GM12878 (cell line): ENCODE results near the gene ITGB2. TPM values are rescaled to one million over a fixed set of nuclear protein-coding genes. Genes with fewer than 3 reads are reported as not detected.

ENCODE experiments used
- ATAC-seq: fragments of 200-7000 bp; cut with Tn5 transposase; 3 replicates; pipeline ENCODE4 v1.9.1; 2020; ENCODE audit warnings: mild to moderate bottlenecking, moderate library complexity
- BruUV-seq: library from RNA; stranded (reverse); fragments of 400-500 nt; replicated peaks from 2 replicates; lab custom pipeline; 2021; lab: Mats Ljungman, UMichigan
- CTCF ChIA-PET: fragments of 300-600 bp; sonication (Branson Sonifier 250); formaldehyde crosslinking; extraction: SDS; loops from one replicate; lab custom pipeline; 2021; ENCODE audit warnings: inconsistent platforms; lab: Yijun Ruan, JAX
- POLR2A ChIA-PET: fragments of 350-600 bp; formaldehyde crosslinking; extraction: SDS; loops from one replicate; lab custom pipeline; 2021; ENCODE audit warnings: inconsistent platforms; lab: Charles Lee
- RAD21 ChIA-PET: fragments of 300-600 bp; sonication (Branson Sonifier 250); formaldehyde crosslinking; loops from one replicate; lab custom pipeline; 2023; ENCODE audit warnings: antibody characterized with exemption; ENCODE audit not compliant: unreplicated experiment; lab: Charles Lee
- SMC1A ChIA-PET: fragments of 300-600 bp; sonication (Branson Sonifier 250); formaldehyde crosslinking; loops from one replicate; lab custom pipeline; 2023; ENCODE audit not compliant: unreplicated experiment, uncharacterized antibody; lab: Charles Lee
- DNase-seq: peaks from one replicate; pipeline ENCODE4 v3.0.0-alpha.2; 2011; ENCODE audit warnings: low read depth, low spot score
- FAIRE-seq: peaks from 3 replicates; lab custom pipeline; 2011; peaks lifted over from hg19 to GRCh38; lab: Jason Lieb, UNC
- H2AFZ ChIP-seq: 2 replicates; pipeline ENCODE4 v1.6.0; 2011; ENCODE audit warnings: low read depth, low read length, control low read depth; ENCODE audit not compliant: control insufficient read depth
- H3K27ac ChIP-seq: 2 replicates; pipeline ENCODE4 v1.5.1; 2011; ENCODE audit warnings: control low read depth; ENCODE audit not compliant: control insufficient read depth, insufficient read depth
- H3K27me3 ChIP-seq, 2 experiments: replicated peaks in 1 of 2; 2 replicates each; pipeline versions ENCODE4 v1.6.0 to v1.6.1; 2011; ENCODE audit warnings: low read length in 1 of 2; ENCODE audit not compliant: control insufficient read depth in 2 of 2, insufficient read depth in 2 of 2
- H3K36me3 ChIP-seq, 2 experiments: 2 replicates each; pipeline ENCODE4 v1.5.1; 2011; ENCODE audit warnings: low read length in 1 of 2; ENCODE audit not compliant: control insufficient read depth in 2 of 2, insufficient read depth in 2 of 2
- H3K4me1 ChIP-seq: 2 replicates; pipeline ENCODE4 v1.6.1; 2011; ENCODE audit warnings: mild to moderate bottlenecking, low read length, moderate library complexity, mixed read lengths; ENCODE audit not compliant: control insufficient read depth, insufficient read depth
- H3K4me2 ChIP-seq: 2 replicates; pipeline ENCODE4 v1.6.0; 2011; ENCODE audit warnings: control low read depth; ENCODE audit not compliant: control insufficient read depth, insufficient read depth
- H3K4me3 ChIP-seq: fragments of 200-600 bp; sonication (generic); 2 replicates; pipeline ENCODE4 v1.5.1; 2016
- H3K79me2 ChIP-seq: 2 replicates; pipeline ENCODE4 v1.6.0; 2011; ENCODE audit warnings: low read length; ENCODE audit not compliant: control insufficient read depth, insufficient read depth
- H3K9ac ChIP-seq: 2 replicates; pipeline ENCODE4 v1.8.0; 2011; ENCODE audit warnings: low read length, control low read depth, mixed read lengths; ENCODE audit not compliant: control insufficient read depth, insufficient read depth
- H3K9me3 ChIP-seq: replicated peaks from 3 replicates; pipeline ENCODE4 v1.5.1; 2011; ENCODE audit warnings: mild to moderate bottlenecking, low read length; ENCODE audit not compliant: control insufficient read depth, insufficient read depth
- H4K20me1 ChIP-seq: 2 replicates; pipeline ENCODE4 v1.6.0; 2011; ENCODE audit not compliant: control insufficient read depth, insufficient read depth
- PAX5 ChIP-seq: IDR thresholded peaks from 2 replicates; pipeline ENCODE4 v1.6.1; 2011; ENCODE audit warnings: low read depth, low read length, borderline replicate concordance
- SIN3A ChIP-seq: IDR thresholded peaks from 2 replicates; pipeline ENCODE4 v1.6.1; 2012; ENCODE audit warnings: low read depth, low read length, improper control_type of control experiment
- SMC3 ChIP-seq: IDR thresholded peaks from 2 replicates; pipeline ENCODE4 v1.6.1; 2011; ENCODE audit warnings: low read length, improper control_type of control experiment, borderline replicate concordance
- SP1 ChIP-seq: IDR thresholded peaks from one replicate; pipeline ENCODE4 v1.6.1; 2011; ENCODE audit warnings: low read depth, low read length
- SRF ChIP-seq, 2 experiments: IDR thresholded peaks; 2 replicates each; pipeline ENCODE4 v1.6.1; 2011; ENCODE audit warnings: low read depth in 2 of 2, low read length in 2 of 2, mild to moderate bottlenecking in 1 of 2, moderate library complexity in 1 of 2
- TAF1 ChIP-seq: IDR thresholded peaks from 2 replicates; pipeline ENCODE4 v1.6.1; 2011; ENCODE audit warnings: mild to moderate bottlenecking, low read depth, low read length, borderline replicate concordance
- ZNF217 ChIP-seq: fragments of 450-650 bp; IDR thresholded peaks from 2 replicates; pipeline ENCODE4 v1.6.1; 2017; ENCODE audit warnings: antibody characterized with exemption, mild to moderate bottlenecking
- WGBS: methylation state at CpG from one replicate; pipeline ENCODE4 v1.1.6; 2016; ENCODE audit warnings: low lambda C conversion rate; ENCODE audit not compliant: insufficient replicate concordance, insufficient coverage; ENCODE audit errors: missing lambda C conversion rate; 5-methylcytosine and 5-hydroxymethylcytosine counted together
- in situ Hi-C: fragments of 300-500 bp; cut with MboI; formaldehyde crosslinking; loops from 9 replicates; pipeline ENCODE4 v1.14.3; 2018; ENCODE audit warnings: mixed read lengths
- intact Hi-C: fragments of 100-400 bp; cut with micrococcal nuclease; formaldehyde crosslinking; loops from one replicate; pipeline ENCODE4 v1.14.2; 2022; ENCODE audit not compliant: unreplicated experiment
- polyA plus RNA-seq, 11 experiments: library from polyadenylated mRNA; depleted of rRNA in 4 of 11; unstranded in 6 of 11; stranded (reverse) in 5 of 11; fragments of >200 nt; fragmentation: Nextera tagmentation in 4 of 11; fragmentation: Illumina TruSeq in 1 of 11; extraction: Ambion mirVana in 4 of 11; extraction: Trizol in 1 of 11; gene quantifications; 1 replicate in 1 of 11; 2 replicates in 10 of 11; pipeline versions ENCODE4 v1.2.1 to v1.2.3, GENCODE V29; 2011 to 2016; ENCODE audit warnings: inconsistent platforms in 2 of 11, missing spikeins in 2 of 11, low read depth in 1 of 11
- total RNA-seq, 4 experiments: library from RNA; depleted of rRNA in 3 of 4; stranded (reverse); fragments of >200 nt in 3 of 4; fragmentation: Illumina TruSeq in 1 of 4; extraction: Trizol in 1 of 4; gene quantifications; 2 replicates each; pipeline versions ENCODE4 v1.2.1 to v1.2.3, GENCODE V29; 2013 to 2021
- TF ChIP-seq, protein P1 (sequence below): IDR thresholded peaks from 2 replicates; pipeline ENCODE4 v1.6.1; 2011; ENCODE audit warnings: borderline replicate concordance, low read depth, mild to moderate bottlenecking, moderate library complexity, low read length; ENCODE audit not compliant: insufficient read depth, poor library complexity, severe bottlenecking

ITGB2 gene
- total and polyA plus RNA-seq, 10 of the 15 experiments (the other 5 are each of a cell fraction or from before 2014, with no cell fraction given) = 8.0 to 172 (median 58.9) TPM

DNA sequence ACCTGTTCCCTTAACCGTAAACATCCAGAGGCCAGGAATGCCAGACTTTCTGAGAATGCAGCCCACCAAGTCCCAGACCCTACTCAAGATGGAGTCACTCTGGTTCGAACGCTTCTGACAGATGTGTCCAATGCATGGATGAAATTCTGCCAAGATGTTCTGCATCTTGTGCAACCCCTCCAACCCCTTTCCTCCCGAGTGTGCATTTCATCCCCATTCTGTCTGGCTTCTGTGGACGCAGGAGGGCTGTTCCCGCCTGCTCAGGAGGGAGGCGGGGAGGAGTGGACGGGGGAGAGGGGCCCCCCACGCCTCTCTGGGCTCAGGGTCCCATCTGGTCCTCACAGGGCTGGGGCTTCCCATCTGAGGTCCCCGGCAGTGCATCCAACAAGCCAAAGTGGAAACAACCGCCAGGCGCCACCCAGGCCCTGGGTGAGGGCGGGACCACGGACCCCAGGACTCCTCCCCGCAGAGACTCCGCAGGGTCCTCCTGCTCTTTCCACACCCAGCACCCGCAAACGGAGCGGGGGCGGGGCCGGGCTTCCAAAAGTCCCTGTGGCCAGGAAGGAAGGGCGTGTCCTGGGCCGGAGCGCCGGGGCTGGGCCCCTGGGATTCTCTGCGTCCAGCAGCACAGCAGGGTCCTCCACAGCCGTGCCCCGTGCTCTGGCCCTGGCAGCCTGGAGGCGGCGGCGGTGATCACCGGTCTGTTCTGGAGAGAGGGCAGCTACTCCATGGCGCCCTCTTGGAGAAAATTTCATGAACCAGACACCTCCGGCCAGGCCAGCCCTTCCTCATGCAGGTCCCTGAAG is 75.1 kb downstream of the ITGB2 start (continued):
- TF ChIP-seq SP1 = no peak

GRCh38 chr21:44844256-44844655 is 76.4 kb downstream of the ITGB2 start:
- POLR2A ChIA-PET = interaction anchor here (0.6 kb wide), 1 partner anchor 500 kb away, joined by 5 read pairs; no protein-coding TSS in a partner anchor
- Histone ChIP-seq H3K27me3 (no peaks in the 10 kb centered on the region; a peak in 2 of 4 replicates), H3K9me3 (no peaks in the 10 kb centered on the region), H3K4me1 (no peaks in the 10 kb centered on the region; the same call in 1 of the 2 replicates), H3K79me2 (no peaks in the 10 kb centered on the region), H3K4me2 (no peak overlapping the region)
- RAD21 ChIA-PET = no interaction called here
- DNase-seq = no peak
- BruUV-seq = no TSS peak
- SMC1A ChIA-PET = no interaction called here
- no peak for ATAC-seq
- CTCF ChIA-PET = no interaction called here
- TF ChIP-seq, protein P1, sequence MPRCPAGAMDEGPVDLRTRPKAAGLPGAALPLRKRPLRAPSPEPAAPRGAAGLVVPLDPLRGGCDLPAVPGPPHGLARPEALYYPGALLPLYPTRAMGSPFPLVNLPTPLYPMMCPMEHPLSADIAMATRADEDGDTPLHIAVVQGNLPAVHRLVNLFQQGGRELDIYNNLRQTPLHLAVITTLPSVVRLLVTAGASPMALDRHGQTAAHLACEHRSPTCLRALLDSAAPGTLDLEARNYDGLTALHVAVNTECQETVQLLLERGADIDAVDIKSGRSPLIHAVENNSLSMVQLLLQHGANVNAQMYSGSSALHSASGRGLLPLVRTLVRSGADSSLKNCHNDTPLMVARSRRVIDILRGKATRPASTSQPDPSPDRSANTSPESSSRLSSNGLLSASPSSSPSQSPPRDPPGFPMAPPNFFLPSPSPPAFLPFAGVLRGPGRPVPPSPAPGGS = no peak
- TF ChIP-seq TAF1 (no peak), SIN3A (no peak), SMC3 (no peak), SRF (IDR thresholded peaks at IDR 0.05; ENCODE audit: low read depth in 2 of 2, low read length in 2 of 2) (no peak), ZNF217 (no peak), PAX5 (no peak)
- TF ChIP-seq, all 136 proteins: peak for 0
- intact Hi-C loops = no loop called here
- no peak for FAIRE-seq
- Histone ChIP-seq H3K36me3 (peaks cover 0 to 4% of the 10 kb centered on the region in 2 experiments; a peak in 2 of 4 replicates), H2AFZ (no peak overlapping the region), H3K27ac (no peak overlapping the region), H3K9ac (no peak overlapping the region), H3K4me3 (no peak overlapping the region), H4K20me1 (no peaks in the 10 kb centered on the region)
- in situ Hi-C loops = no loop called here
- 64% methylated on average over 16 of the region's 16 CpGs for WGBS
